HepG2 (cell line): Measurements from ENCODE around the gene TXNL4B. TPM values are rescaled to one million over a fixed set of nuclear protein-coding genes. Genes with fewer than 3 reads are reported as not detected.
A peak's percentile ranks its signal among the peaks of the same experiment; 100 is the strongest.

Experiments used
- FOSL2 ChIP-seq: sonication (generic); formaldehyde crosslinking; IDR thresholded peaks from 2 replicates; pipeline ENCODE4 v1.4.0; 2020; ENCODE audit warnings: missing genetic modification reagents
- GFI1 ChIP-seq: sonication (generic); formaldehyde crosslinking; IDR thresholded peaks from 2 replicates; pipeline ENCODE4 v1.5.0; 2020; ENCODE audit warnings: missing genetic modification reagents, mild to moderate bottlenecking, borderline replicate concordance
- HNF4A ChIP-seq: sonication (generic); formaldehyde crosslinking; IDR thresholded peaks from 2 replicates; pipeline ENCODE4 v1.4.0; 2020; ENCODE audit warnings: missing genetic modification reagents
- SIX1 ChIP-seq: sonication (generic); formaldehyde crosslinking; IDR thresholded peaks from 2 replicates; pipeline ENCODE4 v1.4.0; 2020; ENCODE audit warnings: missing genetic modification reagents, borderline replicate concordance
- SP4 ChIP-seq: sonication (generic); formaldehyde crosslinking; IDR thresholded peaks from 2 replicates; pipeline ENCODE4 v1.8.1; 2023; ENCODE audit warnings: mild to moderate bottlenecking, missing genetic modification reagents
- ZMYM3 ChIP-seq: sonication (generic); formaldehyde crosslinking; IDR thresholded peaks from 2 replicates; pipeline ENCODE4 v1.5.1; 2020; ENCODE audit warnings: mild to moderate bottlenecking, missing genetic modification reagents
- ZNF12 ChIP-seq: sonication (generic); formaldehyde crosslinking; IDR thresholded peaks from 2 replicates; pipeline ENCODE4 v1.5.0; 2020; ENCODE audit warnings: missing genetic modification reagents
- ZNF292 ChIP-seq: sonication (generic); formaldehyde crosslinking; IDR thresholded peaks from 2 replicates; pipeline ENCODE4 v1.8.1; 2022; ENCODE audit warnings: mild to moderate bottlenecking, low read depth, missing genetic modification reagents, borderline replicate concordance
- ZNF550 ChIP-seq: sonication (generic); formaldehyde crosslinking; IDR thresholded peaks from 2 replicates; pipeline ENCODE4 v1.4.0; 2020; ENCODE audit warnings: mild to moderate bottlenecking, missing genetic modification reagents, borderline replicate concordance
- ZNF75D ChIP-seq: sonication (generic); formaldehyde crosslinking; IDR thresholded peaks from 2 replicates; pipeline ENCODE4 v1.8.1; 2023; ENCODE audit warnings: missing genetic modification reagents, mild to moderate bottlenecking, borderline replicate concordance
- ZNF776 ChIP-seq: sonication (generic); formaldehyde crosslinking; IDR thresholded peaks from 2 replicates; pipeline ENCODE4 v1.4.0; 2020; ENCODE audit warnings: mild to moderate bottlenecking, missing genetic modification reagents
- polyA plus RNA-seq, 8 experiments: library from polyadenylated mRNA; depleted of rRNA in 3 of 8; stranded (reverse) in 7 of 8; unstranded in 1 of 8; fragments of >200 nt; fragmentation: Illumina TruSeq in 4 of 8; extraction: Trizol in 4 of 8; gene quantifications; 2 replicates each; pipeline versions ENCODE4 v1.2.1 to v1.2.3, GENCODE V29; 2011 to 2016; ENCODE audit warnings: low read depth in 4 of 8, missing spikeins in 1 of 8, mixed read lengths in 1 of 8; ENCODE audit not compliant: insufficient read depth in 1 of 8
- total RNA-seq, 5 experiments: library from RNA; depleted of rRNA; stranded (reverse); fragments of >200 nt; fragmentation: Illumina TruSeq; extraction: Trizol; gene quantifications; 2 replicates each; pipeline ENCODE4 v1.2.3, GENCODE V29; 2016; ENCODE audit warnings: low read depth in 1 of 5
- TF ChIP-seq, protein P1 (sequence below), 2 experiments: sonication (generic) in 1 of 2; formaldehyde crosslinking in 1 of 2; IDR thresholded peaks; 2 replicates each; pipeline versions ENCODE4 v1.6.1 to v1.9.0; 2014 to 2022; ENCODE audit warnings: antibody characterized with exemption in 1 of 2, borderline replicate concordance in 1 of 2, inconsistent platforms in 1 of 2, low read depth in 1 of 2, missing genetic modification reagents in 1 of 2
- TF ChIP-seq, protein P2 (sequence below): sonication (generic); IDR thresholded peaks from 2 replicates; pipeline ENCODE4 v1.6.1; 2016; ENCODE audit warnings: low read depth, borderline replicate concordance
- TF ChIP-seq, protein P3 (sequence below): IDR thresholded peaks from 2 replicates; pipeline ENCODE4 v1.6.1; 2016; ENCODE audit warnings: control low read depth

Gene TXNL4B
- total and polyA plus RNA-seq, 2 of the 13 experiments (the other 11 are each of a cell fraction or from before 2014, with no cell fraction given): 17.4 to 18.3 TPM

DNA sequence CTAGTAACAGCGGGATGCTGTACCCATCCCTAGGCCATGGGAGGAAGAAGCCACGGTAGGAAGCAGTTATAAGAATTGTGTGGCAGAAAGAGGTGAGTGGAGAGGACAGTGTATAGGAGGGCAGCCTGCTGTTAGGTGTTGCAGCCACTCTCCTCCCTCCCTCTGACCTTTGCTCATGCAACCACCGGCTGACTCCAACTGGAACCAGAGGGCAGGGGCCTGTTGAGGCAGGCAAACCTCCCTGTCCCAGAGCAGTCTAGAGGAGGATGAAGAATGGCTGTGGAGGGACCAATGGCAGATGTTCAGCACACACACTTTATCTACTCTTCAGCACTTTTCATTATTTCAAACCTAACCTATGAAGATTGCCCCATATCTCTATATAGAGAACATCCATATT is 2.2 kb downstream of the TXNL4B start (continued):
- TF ChIP-seq, protein P1, sequence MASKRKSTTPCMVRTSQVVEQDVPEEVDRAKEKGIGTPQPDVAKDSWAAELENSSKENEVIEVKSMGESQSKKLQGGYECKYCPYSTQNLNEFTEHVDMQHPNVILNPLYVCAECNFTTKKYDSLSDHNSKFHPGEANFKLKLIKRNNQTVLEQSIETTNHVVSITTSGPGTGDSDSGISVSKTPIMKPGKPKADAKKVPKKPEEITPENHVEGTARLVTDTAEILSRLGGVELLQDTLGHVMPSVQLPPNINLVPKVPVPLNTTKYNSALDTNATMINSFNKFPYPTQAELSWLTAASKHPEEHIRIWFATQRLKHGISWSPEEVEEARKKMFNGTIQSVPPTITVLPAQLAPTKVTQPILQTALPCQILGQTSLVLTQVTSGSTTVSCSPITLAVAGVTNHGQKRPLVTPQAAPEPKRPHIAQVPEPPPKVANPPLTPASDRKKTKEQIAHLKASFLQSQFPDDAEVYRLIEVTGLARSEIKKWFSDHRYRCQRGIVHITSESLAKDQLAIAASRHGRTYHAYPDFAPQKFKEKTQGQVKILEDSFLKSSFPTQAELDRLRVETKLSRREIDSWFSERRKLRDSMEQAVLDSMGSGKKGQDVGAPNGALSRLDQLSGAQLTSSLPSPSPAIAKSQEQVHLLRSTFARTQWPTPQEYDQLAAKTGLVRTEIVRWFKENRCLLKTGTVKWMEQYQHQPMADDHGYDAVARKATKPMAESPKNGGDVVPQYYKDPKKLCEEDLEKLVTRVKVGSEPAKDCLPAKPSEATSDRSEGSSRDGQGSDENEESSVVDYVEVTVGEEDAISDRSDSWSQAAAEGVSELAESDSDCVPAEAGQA (IDR thresholded peaks at IDR 0.05; ENCODE audit: low read depth): no peak
- TF ChIP-seq, protein P1 (CRISPR knock-in tag; IDR thresholded peaks at IDR 0.05; ENCODE audit: borderline replicate concordance): no peak
- 0 out of 2 replicates have a peak, but pooled peaks have one; percentile 16 for TF ChIP-seq FOSL2
- no peak for TF ChIP-seq ZNF550 (CRISPR knock-in tag)
- no peak for TF ChIP-seq SP4
- TF ChIP-seq, protein P2, sequence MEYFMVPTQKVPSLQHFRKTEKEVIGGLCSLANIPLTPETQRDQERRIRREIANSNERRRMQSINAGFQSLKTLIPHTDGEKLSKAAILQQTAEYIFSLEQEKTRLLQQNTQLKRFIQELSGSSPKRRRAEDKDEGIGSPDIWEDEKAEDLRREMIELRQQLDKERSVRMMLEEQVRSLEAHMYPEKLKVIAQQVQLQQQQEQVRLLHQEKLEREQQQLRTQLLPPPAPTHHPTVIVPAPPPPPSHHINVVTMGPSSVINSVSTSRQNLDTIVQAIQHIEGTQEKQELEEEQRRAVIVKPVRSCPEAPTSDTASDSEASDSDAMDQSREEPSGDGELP: peak; percentile 19; the same call in 1 of the 2 replicates
- no peak for TF ChIP-seq ZNF12 (CRISPR knock-in tag)
- TF ChIP-seq HNF4A (CRISPR knock-in tag): peak; percentile 69
- no peak for TF ChIP-seq GFI1 (CRISPR knock-in tag)
- TF ChIP-seq, protein P3, sequence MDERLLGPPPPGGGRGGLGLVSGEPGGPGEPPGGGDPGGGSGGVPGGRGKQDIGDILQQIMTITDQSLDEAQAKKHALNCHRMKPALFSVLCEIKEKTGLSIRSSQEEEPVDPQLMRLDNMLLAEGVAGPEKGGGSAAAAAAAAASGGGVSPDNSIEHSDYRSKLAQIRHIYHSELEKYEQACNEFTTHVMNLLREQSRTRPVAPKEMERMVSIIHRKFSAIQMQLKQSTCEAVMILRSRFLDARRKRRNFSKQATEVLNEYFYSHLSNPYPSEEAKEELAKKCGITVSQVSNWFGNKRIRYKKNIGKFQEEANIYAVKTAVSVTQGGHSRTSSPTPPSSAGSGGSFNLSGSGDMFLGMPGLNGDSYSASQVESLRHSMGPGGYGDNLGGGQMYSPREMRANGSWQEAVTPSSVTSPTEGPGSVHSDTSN (CRISPR knock-in tag): no peak
- TF ChIP-seq ZNF776 (CRISPR knock-in tag): no peak
- peak; percentile 89 for TF ChIP-seq ZMYM3
- no peak for TF ChIP-seq ZNF292 (CRISPR knock-in tag)
- TF ChIP-seq SIX1 (CRISPR knock-in tag): no peak
- no peak for TF ChIP-seq ZNF75D (CRISPR knock-in tag)
